ENCODE data around the gene PCNX2.

GRCh38 chr1:233304489-233305102 is 9.1 kb upstream of the PCNX2 start:
- TF ChIP-seq, protein P1, sequence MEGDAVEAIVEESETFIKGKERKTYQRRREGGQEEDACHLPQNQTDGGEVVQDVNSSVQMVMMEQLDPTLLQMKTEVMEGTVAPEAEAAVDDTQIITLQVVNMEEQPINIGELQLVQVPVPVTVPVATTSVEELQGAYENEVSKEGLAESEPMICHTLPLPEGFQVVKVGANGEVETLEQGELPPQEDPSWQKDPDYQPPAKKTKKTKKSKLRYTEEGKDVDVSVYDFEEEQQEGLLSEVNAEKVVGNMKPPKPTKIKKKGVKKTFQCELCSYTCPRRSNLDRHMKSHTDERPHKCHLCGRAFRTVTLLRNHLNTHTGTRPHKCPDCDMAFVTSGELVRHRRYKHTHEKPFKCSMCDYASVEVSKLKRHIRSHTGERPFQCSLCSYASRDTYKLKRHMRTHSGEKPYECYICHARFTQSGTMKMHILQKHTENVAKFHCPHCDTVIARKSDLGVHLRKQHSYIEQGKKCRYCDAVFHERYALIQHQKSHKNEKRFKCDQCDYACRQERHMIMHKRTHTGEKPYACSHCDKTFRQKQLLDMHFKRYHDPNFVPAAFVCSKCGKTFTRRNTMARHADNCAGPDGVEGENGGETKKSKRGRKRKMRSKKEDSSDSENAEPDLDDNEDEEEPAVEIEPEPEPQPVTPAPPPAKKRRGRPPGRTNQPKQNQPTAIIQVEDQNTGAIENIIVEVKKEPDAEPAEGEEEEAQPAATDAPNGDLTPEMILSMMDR (IDR thresholded peaks at IDR 0.05 in 2 of 3, conservative IDR thresholded peaks at IDR 0.05 in 1 of 3; ENCODE audit: borderline replicate concordance in 1 of 3, insufficient read depth in 1 of 3, low read depth in 2 of 3, low read length in 2 of 3), result peak; percentile 68 to 83 (median 69); a peak in 5 of 6 replicates
- TF ChIP-seq POLR2A (IDR thresholded peaks at IDR 0.05; ENCODE audit: borderline replicate concordance, extremely low read depth, insufficient read depth, insufficient read length) (no peak), JUND (IDR thresholded peaks at IDR 0.05) (no peak), RAD21 (IDR thresholded peaks at IDR 0.05; ENCODE audit: low read depth) (peak; percentile 91), YY1 (IDR thresholded peaks at IDR 0.05; ENCODE audit: extremely low read depth, insufficient replicate concordance, low read depth, low read length) (no peak), TCF7L2 (IDR thresholded peaks at IDR 0.05; ENCODE audit: borderline replicate concordance, extremely low read depth, insufficient read depth, insufficient read length) (no peak), ZNF274 (IDR thresholded peaks at IDR 0.05; ENCODE audit: low read depth, low read length) (no peak), CEBPB (IDR thresholded peaks at IDR 0.05; ENCODE audit: low read depth) (no peak), FOSL1 (IDR thresholded peaks at IDR 0.05; ENCODE audit: low read depth) (no peak), EZH2 (IDR thresholded peaks at IDR 0.05) (no peak), SP1 (IDR thresholded peaks at IDR 0.05; ENCODE audit: low read depth) (no peak)
- TF ChIP-seq, protein P2, sequence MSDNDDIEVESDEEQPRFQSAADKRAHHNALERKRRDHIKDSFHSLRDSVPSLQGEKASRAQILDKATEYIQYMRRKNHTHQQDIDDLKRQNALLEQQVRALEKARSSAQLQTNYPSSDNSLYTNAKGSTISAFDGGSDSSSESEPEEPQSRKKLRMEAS (IDR thresholded peaks at IDR 0.05), result 0 out of 2 replicates have a peak, but pooled peaks have one; percentile 16

Data from HCT116 (cell line).